ENCODE results near the gene C1orf74.

Gene C1orf74

DNA sequence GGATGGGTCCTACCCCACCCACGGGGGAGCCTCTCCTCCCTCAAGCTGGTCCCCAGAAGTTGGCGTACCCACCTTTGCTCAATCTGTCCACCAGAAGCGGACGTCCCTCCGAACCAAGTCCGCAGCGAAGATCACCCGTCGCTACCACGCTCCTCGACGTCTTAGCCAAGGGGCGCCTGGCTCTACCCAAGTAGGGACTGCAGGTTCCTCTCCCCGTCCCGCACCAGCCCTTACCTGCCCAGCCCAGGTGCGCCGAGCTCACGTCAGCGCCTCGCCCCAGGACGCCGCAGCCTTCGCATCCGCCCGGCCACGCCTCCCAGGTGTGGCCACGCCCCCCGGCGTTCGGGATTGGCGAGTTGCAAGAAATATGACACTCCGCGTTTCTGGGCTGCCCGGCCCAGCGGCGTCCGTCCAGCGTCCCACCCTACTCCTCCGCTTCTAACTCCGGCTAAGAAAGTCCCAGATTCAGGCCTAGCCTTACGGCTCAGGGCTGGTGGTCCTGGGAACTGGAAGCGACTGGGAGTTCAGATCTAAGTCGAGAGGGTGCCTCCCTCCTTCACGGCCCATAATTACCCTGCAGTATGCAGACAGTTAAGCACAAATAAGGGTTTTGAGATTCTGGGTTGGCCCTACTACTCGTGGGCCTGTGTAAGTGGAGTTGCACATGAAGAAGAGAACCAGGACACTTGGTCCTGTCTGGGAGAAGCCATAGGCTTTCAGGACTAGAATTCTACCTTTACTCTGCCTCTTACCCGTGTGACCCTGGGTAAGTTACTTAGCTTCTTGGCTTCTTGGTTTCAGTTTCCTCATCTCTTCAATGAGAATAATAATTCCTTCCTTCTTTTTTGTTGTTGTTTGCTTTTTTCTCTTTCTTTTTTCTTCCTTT, 21.8 kb upstream of the C1orf74 start, which contains the start of gene IRF6:
Gene IRF6, minus strand, starts transcription at position 268 of the 886 bp plus-strand sequence. CDS start 4,729 bp downstream, outside the sequence.
- TF ChIP-seq, protein P1, sequence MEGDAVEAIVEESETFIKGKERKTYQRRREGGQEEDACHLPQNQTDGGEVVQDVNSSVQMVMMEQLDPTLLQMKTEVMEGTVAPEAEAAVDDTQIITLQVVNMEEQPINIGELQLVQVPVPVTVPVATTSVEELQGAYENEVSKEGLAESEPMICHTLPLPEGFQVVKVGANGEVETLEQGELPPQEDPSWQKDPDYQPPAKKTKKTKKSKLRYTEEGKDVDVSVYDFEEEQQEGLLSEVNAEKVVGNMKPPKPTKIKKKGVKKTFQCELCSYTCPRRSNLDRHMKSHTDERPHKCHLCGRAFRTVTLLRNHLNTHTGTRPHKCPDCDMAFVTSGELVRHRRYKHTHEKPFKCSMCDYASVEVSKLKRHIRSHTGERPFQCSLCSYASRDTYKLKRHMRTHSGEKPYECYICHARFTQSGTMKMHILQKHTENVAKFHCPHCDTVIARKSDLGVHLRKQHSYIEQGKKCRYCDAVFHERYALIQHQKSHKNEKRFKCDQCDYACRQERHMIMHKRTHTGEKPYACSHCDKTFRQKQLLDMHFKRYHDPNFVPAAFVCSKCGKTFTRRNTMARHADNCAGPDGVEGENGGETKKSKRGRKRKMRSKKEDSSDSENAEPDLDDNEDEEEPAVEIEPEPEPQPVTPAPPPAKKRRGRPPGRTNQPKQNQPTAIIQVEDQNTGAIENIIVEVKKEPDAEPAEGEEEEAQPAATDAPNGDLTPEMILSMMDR (conservative IDR thresholded peaks at IDR 0.05; ENCODE audit: control insufficient read depth, insufficient read depth, low read depth, low read length) = no peak
- DNase-seq (ENCODE audit: low read depth) = peak; percentile 49

GRCh38 chr1:209805341-209805781, 21.0 kb upstream of the C1orf74 start:
- no peak overlapping the region for H3K4me3 ChIP-seq (ENCODE audit: control insufficient read depth, low read depth, low read length)
- DNase-seq (ENCODE audit: low read depth) = no peak
- TF ChIP-seq, protein P1 (conservative IDR thresholded peaks at IDR 0.05; ENCODE audit: control insufficient read depth, insufficient read depth, low read depth, low read length) = no peak

More for the DNA sequence above, 21.8 kb upstream of the C1orf74 start, which contains the start of gene IRF6:
- no peak within 1 kb of the TSS for H3K4me3 ChIP-seq (ENCODE audit: control insufficient read depth, low read depth, low read length)

DNA sequence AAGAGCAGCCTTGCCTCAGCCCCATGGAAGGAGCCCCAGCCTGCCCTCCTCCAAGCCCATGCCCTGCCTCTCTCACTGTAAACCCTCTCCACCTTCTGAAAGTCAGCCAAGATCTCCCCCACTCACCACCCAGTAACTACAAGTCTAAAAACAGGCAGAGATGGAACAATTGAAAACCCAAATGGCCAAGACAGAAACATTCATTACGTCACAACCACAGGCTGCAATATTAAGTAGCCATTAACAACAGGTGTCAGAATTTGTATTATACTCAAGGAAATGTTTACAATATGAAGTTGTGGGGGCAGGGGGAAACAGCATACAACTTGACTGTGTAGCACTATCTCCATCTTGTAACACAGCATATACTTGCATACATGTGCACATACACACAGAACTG, 19.2 kb upstream of the C1orf74 start:
- no peak overlapping the region for H3K4me3 ChIP-seq (ENCODE audit: control insufficient read depth, low read depth, low read length)
- no peak for DNase-seq (ENCODE audit: low read depth)
- TF ChIP-seq, protein P1 (conservative IDR thresholded peaks at IDR 0.05; ENCODE audit: control insufficient read depth, insufficient read depth, low read depth, low read length) = no peak

DNA sequence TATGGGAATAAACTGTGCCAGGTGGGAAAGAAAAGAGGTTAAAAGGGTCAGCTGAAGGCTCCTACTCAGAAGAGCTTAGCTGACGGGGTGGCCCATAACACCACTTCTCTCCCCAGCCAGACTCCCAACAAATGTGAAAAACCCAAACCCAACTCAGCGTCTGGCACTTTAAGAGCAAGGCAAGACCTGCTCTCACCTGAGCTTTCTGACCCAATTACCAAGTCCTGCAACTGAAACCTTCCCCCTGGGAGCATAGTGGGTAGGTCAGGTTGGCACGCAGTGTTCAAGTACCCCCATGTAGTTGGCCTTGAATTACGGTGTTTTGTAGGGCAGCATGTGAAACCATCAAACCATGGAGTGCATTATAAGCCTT, 18.4 kb upstream of the C1orf74 start:
- H3K4me3 ChIP-seq (ENCODE audit: control insufficient read depth, low read depth, low read length) = no peak overlapping the region
- DNase-seq (ENCODE audit: low read depth) = no peak
- TF ChIP-seq, protein P1 (conservative IDR thresholded peaks at IDR 0.05; ENCODE audit: control insufficient read depth, insufficient read depth, low read depth, low read length) = no peak

GRCh38 chr1:209802117-209802779, 17.9 kb upstream of the C1orf74 start:
- DNase-seq (ENCODE audit: low read depth) = no peak
- TF ChIP-seq, protein P1 (conservative IDR thresholded peaks at IDR 0.05; ENCODE audit: control insufficient read depth, insufficient read depth, low read depth, low read length) = no peak
- no peak overlapping the region for H3K4me3 ChIP-seq (ENCODE audit: control insufficient read depth, low read depth, low read length)

- H3K4me3 ChIP-seq (ENCODE audit: control insufficient read depth, low read depth, low read length) = no peak overlapping the region
- DNase-seq (ENCODE audit: low read depth) = peak; percentile 52
- TF ChIP-seq, protein P1 (conservative IDR thresholded peaks at IDR 0.05; ENCODE audit: control insufficient read depth, insufficient read depth, low read depth, low read length) = no peak
These were observed 16.9 kb upstream of the C1orf74 start for GRCh38 chr1:209800984-209801834.

Measured in fibroblast of mammary gland (primary cell).